HL-60/S4 treated with retinoic acid at 250 ng/mL for 4 days and 3 days (cell line): ENCODE measurements around the gene ATP8B4.

Source experiments
- in situ Hi-C: fragments of 300-500 bp; cut with MboI; formaldehyde crosslinking; loops from 2 replicates; pipeline ENCODE4 v1.7.0; 2022; ENCODE audit warnings: low sequenced_read_pairs

ATP8B4 gene

GRCh38 chr15:50140098-50140497 is 21.1 kb upstream of the ATP8B4 start:
- in situ Hi-C loops = loop anchor here (25.0 kb wide), 2 partner anchors 903 to 1278 kb away; no protein-coding TSS in a partner anchor

GRCh38 chr15:50138391-50138790 is 19.4 kb upstream of the ATP8B4 start:
- in situ Hi-C loops = loop anchor here (25.0 kb wide), 2 partner anchors 901 to 1276 kb away; no protein-coding TSS in a partner anchor

GRCh38 chr15:50137893-50138292 is 18.9 kb upstream of the ATP8B4 start:
- in situ Hi-C loops = loop anchor here (25.0 kb wide), 2 partner anchors 901 to 1276 kb away; no protein-coding TSS in a partner anchor

GRCh38 chr15:50137330-50137761 is 18.3 kb upstream of the ATP8B4 start:
- in situ Hi-C loops = loop anchor here (25.0 kb wide), 2 partner anchors 900 to 1275 kb away; no protein-coding TSS in a partner anchor

- in situ Hi-C loops = loop anchor here (25.0 kb wide), 2 partner anchors 898 to 1273 kb away; no protein-coding TSS in a partner anchor
Observed at GRCh38 chr15:50135031-50135551, 16.1 kb upstream of the ATP8B4 start.

- in situ Hi-C loops = loop anchor here (25.0 kb wide), 2 partner anchors 897 to 1272 kb away; no protein-coding TSS in a partner anchor
Observed at GRCh38 chr15:50134524-50135024, 15.5 kb upstream of the ATP8B4 start.

- in situ Hi-C loops = loop anchor here (25.0 kb wide), 2 partner anchors 895 to 1270 kb away; no protein-coding TSS in a partner anchor
Observed at GRCh38 chr15:50132251-50132984, 13.4 kb upstream of the ATP8B4 start.

- in situ Hi-C loops = loop anchor here (25.0 kb wide), 2 partner anchors 894 to 1269 kb away; no protein-coding TSS in a partner anchor
Observed at GRCh38 chr15:50131617-50132016, 12.6 kb upstream of the ATP8B4 start.

GRCh38 chr15:50128266-50128665 is 9.2 kb upstream of the ATP8B4 start:
- in situ Hi-C loops = loop anchor here (25.0 kb wide), 2 partner anchors 891 to 1266 kb away; no protein-coding TSS in a partner anchor

GRCh38 chr15:50127255-50127777 is 8.3 kb upstream of the ATP8B4 start:
- in situ Hi-C loops = loop anchor here (25.0 kb wide), 2 partner anchors 890 to 1265 kb away; no protein-coding TSS in a partner anchor

- in situ Hi-C loops = loop anchor here (25.0 kb wide), 2 partner anchors 889 to 1264 kb away; no protein-coding TSS in a partner anchor
Observed at GRCh38 chr15:50126072-50126471, 7.0 kb upstream of the ATP8B4 start.

- in situ Hi-C loops = loop anchor here (25.0 kb wide), 2 partner anchors 887 to 1262 kb away; no protein-coding TSS in a partner anchor
Observed at GRCh38 chr15:50124631-50125030, 5.6 kb upstream of the ATP8B4 start.

- in situ Hi-C loops = no loop called here
Observed at GRCh38 chr15:50123861-50124557, 5.0 kb upstream of the ATP8B4 start.

GRCh38 chr15:50120729-50121128 is 1.7 kb upstream of the ATP8B4 start:
- in situ Hi-C loops = no loop called here

- in situ Hi-C loops = no loop called here
Observed at GRCh38 chr15:50117431-50118027, 1.5 kb downstream of the ATP8B4 start.

- in situ Hi-C loops = no loop called here
Observed at GRCh38 chr15:50116477-50116876, 2.6 kb downstream of the ATP8B4 start.

- in situ Hi-C loops = no loop called here
Observed at GRCh38 chr15:50113992-50114780, 4.8 kb downstream of the ATP8B4 start.

GRCh38 chr15:50113187-50113505 is 5.9 kb downstream of the ATP8B4 start:
- in situ Hi-C loops = no loop called here

GRCh38 chr15:50112488-50113186 is 6.4 kb downstream of the ATP8B4 start:
- in situ Hi-C loops = no loop called here
